GM18526 (cell line): ENCODE data around the gene MRPL45.

Experiments
- POLR2A ChIP-seq: IDR thresholded peaks from 3 replicates; pipeline ENCODE4 v1.6.1; 2011; ENCODE audit not compliant: insufficient read length; ENCODE audit errors: extremely low read depth

The MRPL45 gene

GRCh38 chr17:38296834-38297517 lies at the start of gene MRPL45:
MRPL45 (plus strand) TSS chr17:38297168; CDS start chr17:38297184, 16 bp downstream.
- peak; percentile 42 for TF ChIP-seq POLR2A

DNA sequence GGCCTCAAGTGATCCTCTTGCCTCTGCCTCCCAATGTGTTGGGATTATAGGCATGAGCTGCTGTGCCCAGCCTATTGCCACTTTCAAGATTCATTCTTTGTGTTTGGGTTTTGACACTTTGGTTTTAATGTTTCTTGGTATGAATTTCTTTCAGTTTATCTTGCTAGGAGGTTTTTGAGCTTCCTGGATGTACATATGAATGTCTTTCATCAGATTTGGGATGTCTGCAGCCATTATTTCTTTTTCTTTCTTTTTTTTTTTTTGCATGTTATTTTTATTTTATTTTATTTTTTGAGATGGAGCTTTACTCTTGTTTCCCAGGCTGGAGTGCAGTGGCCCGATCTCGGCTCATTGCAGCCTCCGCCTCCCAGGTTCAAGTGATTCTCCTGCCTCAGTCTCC lies 18.5 kb downstream of the MRPL45 start:
- TF ChIP-seq POLR2A = no peak

DNA sequence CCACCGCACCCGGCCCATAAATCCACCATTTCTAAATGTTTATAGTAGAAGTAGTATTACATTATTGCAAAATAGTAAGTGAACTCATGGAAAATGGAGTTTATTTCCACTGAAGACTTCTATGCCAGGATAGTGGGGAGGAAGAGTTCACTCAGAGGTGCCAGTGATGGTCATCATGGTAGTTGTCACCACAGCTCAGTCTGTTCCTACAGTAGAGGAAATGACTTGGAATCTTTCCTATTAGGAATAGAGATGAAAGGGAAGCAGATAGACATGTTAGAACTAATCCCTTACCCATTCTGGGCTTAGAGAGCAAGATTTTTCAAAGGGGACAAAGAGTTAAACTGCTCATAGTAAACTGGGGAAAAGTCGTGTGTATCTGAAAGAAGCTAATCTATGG lies 20.1 kb downstream of the MRPL45 start:
- TF ChIP-seq POLR2A = no peak

DNA sequence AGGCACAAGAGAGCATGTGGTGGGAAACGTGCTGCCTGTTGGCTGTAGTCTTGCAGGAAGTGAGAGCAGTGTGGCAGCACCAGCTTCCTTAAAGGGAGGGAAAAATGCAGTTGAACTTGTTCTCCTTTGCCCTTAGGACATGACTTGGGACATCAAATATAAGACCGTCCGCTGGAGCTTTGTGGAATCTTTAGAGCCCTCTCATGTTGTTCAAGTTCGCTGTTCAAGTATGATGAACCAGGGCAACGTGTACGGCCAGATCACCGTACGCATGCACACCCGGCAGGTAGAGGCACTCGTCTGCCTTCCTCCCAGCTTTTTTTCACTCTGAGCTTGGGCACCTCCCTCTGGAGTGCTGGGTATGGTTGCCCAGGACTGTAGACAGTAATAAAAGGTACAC lies 23.5 kb downstream of the MRPL45 start:
- TF ChIP-seq POLR2A = no peak

DNA sequence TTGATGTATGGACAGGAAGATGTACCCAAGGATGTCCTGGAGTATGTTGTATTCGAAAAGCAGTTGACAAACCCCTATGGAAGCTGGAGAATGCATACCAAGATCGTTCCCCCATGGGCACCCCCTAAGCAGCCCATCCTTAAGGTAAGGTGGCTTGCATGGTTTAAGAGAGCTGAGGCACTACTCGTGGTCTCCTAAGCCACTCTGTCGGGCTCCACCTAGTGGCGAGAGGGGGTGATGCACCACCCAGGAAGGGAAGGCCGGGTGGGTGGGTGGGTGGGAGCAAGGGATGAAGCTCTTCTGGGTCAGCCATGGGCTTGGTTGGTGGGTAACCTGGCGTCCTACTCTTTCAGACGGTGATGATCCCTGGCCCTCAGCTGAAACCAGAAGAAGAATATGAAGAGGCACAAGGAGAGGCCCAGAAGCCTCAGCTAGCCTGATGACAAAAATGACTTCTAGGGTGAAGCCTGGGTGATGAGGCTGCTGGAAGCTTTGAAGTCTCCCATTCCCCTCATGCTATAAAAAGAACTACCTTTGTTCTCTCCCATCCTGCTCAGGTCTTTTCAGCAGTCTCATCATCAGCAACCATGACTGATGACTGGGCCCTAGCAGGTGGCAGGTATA lies 25.3 kb downstream of the MRPL45 start:
- TF ChIP-seq POLR2A = no peak

DNA sequence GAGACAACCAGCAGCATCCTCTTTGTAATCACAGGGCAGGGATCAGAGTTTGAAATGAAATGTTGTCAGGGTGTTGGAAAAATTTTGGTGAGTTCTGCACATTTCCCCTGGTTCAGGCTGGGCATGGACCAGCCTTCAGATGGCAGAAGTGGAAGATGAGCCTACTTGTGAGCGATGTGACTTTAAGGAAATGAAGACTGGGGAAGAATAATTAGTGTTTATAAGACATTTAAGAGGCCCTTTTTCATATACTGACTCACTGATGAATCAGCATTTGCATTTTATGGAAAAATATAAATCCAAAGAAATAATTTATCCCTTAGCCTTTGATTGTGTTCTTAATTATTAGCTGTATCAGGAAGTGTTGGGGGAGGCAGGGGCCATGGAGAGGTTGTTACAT lies 25.9 kb downstream of the MRPL45 start:
- no peak for TF ChIP-seq POLR2A

GRCh38 chr17:38324141-38324697 lies 27.3 kb downstream of the MRPL45 start:
- no peak for TF ChIP-seq POLR2A

DNA sequence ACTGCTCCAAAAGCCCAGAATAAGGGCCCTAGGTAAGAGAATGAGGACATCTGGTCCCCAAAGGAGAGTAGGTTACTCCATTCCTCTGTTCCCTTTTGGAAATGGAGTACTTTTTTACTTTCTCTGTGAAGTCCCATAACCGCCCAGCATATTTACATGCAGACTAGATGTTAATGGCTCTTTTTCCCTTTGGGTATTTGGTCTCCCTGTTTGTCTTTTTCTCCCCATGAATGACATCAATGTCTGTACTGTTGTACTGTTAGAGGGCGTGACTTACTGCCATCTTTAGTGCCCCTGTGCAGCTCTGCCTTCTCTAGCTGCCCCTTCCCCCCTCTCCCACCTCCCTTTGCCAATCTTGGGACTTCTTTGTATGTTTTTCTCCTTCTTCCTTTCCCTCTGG lies 27.8 kb downstream of the MRPL45 start:
- no peak for TF ChIP-seq POLR2A

DNA sequence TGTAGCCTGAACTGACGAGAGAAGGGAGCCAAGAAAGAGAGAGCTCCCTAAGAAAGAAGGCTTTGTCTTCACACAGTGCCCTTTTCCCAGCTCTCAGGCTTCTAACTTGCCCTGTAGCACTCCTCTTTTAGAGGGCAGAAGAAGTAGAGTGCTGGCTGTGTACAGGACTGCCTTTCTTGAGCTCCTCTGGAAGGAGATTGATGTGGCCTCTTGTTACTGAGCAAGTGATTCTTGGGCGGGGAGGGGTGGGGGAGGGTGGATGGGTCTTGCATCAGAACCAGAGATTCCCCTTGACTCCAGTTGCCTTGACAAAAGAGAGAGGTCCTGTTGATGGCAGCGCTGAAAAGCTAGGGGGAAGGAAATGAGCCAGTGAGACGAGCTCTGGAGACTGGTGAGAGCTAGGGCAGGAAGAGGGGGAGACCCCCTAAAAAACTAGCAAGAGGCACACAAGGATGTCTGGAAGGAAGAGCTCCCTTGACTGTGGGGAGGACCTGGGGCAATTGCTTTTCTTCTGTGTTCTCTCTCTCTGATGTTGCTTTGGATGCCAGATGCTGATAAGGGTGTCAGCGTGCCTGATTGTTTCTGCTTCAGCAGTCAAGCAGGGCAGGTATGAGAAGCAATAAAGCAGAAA lies 28.4 kb downstream of the MRPL45 start:
- no peak for TF ChIP-seq POLR2A

- no peak for TF ChIP-seq POLR2A
Observed at GRCh38 chr17:38326996-38327792, 30.2 kb downstream of the MRPL45 start.

- TF ChIP-seq POLR2A = no peak
Observed at GRCh38 chr17:38327936-38328335, 31.0 kb downstream of the MRPL45 start.

- no peak for TF ChIP-seq POLR2A
Observed at GRCh38 chr17:38328620-38329019, 31.7 kb downstream of the MRPL45 start.

GRCh38 chr17:38329284-38329683 lies 32.3 kb downstream of the MRPL45 start:
- no peak for TF ChIP-seq POLR2A

DNA sequence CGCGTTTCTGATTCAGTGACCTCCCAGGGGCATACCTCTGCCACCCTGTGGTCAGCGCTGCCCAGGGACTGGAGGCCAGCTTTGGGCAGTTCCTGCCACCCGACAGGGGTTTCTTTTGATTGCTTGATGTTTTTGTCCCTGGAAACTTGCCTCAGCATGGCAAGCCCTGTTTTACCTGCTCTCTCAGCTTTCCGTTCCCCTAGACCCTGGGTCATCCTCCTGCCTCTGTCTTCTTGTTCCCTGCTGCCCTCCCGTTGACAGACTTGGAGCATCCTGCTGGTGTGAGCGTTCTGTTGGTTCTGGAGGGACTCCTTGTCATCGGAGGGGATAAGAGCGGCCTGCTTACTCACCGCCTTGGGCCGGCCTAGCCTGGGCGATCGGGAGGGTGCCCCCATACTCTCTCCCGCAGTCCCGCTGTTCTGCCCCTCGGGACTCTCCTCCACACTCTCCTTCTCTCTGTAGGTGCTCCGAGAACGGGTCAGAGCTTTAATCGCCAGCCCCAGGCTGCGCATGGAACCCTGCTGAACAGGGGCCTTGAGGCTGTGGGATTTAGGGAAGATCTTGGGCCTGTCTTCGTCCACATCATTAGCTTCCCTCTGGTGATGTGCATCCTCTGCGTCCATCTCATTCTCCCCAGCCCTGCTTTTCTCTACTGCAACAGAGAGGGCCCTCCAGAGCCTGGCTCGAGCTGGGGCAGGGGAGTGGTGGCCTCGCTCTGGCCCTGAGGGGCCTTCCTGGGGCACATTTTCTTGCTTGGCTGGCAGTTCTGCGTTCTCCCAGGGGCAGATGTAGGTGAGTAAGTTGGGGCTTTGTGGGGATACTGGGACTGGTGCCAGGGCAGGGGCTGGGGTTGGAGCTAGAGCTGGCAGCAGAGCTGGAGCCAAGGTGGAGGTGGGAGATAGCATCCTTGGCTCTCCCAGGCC lies 33.1 kb downstream of the MRPL45 start:
- TF ChIP-seq POLR2A = no peak

GRCh38 chr17:38330941-38331411 lies 34.0 kb downstream of the MRPL45 start:
- TF ChIP-seq POLR2A = no peak

DNA sequence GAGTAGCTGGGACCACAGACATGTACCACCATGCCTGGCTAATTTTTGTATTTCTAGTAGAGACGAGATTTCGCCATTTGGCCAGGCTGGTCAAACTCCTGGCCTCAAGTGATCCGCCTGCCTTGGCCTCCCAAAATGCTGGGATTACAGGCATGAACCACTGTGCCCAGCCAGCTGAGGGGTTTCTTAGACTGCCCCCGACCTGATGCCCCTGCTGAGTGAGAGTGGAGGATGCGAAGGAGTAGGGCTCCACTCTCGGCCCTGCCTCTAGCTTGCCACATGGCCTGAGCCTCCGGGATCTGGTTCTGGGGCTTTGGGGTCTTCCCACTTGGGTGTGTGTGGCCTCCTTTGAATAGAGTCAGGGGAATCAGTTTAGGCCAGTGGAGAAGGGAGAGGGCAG lies 35.8 kb downstream of the MRPL45 start:
- TF ChIP-seq POLR2A = no peak
